Activated naive CD4-positive, alpha-beta T cell (primary cell): Measurements from ENCODE around the gene CNKSR2.

Experiments used
- DNase-seq, 4 experiments: peaks; one replicate each; lab custom pipeline; 2025; lab: John Stamatoyannopoulos, UW

The CNKSR2 gene

GRCh38 chrX:21675931-21676330 is 301.7 kb downstream of the CNKSR2 start:
- no peak for DNase-seq

DNA sequence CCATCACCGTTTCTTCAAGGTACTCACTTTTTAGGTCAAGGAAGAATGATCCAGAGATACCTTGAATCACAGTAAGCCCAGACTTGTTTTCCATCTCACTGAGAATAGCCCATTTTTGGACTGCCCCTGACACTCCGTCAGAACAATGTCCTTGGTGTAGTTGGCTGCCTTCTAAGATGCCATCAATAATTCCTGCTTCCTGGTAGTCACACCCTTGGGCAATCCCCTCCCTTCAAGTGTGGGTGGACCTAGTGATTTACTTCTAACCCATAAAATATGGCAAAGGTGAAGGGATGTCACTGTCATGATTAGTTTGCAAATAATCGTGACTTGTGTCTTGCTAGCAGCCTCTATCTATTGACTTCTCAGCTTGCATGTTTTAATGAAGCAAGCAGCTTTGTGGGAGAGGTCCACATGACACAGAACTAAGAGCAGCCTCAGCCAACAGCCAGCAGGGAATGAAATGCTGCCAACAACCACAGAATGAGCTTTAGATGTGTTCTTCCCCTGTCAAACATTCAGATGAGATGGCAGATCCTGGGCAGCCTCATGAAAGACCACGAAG is 303.9 kb downstream of the CNKSR2 start:
- no peak for DNase-seq

GRCh38 chrX:21683941-21684340 is 309.7 kb downstream of the CNKSR2 start:
- DNase-seq, result no peak

- DNase-seq, result no peak
Measured at GRCh38 chrX:21691512-21692018, 317.3 kb downstream of the CNKSR2 start.

- DNase-seq, result no peak
Measured at GRCh38 chrX:21698272-21698671, 324.1 kb downstream of the CNKSR2 start.

GRCh38 chrX:21699136-21699535 is 324.9 kb downstream of the CNKSR2 start:
- no peak for DNase-seq

GRCh38 chrX:21700275-21700674 is 326.1 kb downstream of the CNKSR2 start:
- DNase-seq, result no peak

DNA sequence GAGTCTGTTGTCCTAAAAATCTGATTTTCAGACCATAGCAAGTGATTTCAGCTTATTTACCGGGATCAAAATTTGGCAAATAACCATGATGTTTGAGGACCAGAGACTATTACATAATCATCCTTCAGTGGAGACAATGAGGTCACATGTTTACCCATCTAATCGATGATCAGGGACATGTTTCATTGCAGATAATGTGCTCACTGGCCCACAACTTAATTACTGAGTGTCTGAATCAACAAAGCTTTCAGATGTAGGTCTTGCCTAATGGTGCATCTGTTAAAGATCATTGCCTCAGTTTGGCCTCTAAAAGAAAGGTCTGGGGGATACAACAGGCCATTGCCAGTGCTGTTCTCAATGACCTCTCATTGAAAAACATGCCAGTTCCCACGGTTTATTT is 326.7 kb downstream of the CNKSR2 start:
- DNase-seq, result no peak

DNA sequence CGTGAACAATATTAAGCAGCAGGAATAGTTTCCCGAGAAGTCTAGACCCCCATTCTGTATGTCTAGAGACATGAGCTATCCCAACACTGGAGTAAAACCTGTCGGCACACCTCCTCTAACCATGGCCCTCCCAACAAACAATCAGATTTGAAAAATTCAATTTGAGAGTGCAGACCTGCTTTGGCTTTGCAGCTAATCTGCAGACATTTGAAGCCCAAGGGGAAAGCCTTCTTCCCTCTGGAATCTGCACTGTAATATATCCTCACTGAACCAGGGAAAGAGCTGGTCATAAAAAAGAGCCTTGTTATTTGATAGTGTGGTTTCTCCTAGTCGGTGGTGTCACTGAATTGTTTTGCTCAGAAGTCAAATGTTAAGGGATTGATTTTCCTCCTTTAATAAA is 328.5 kb downstream of the CNKSR2 start:
- DNase-seq, result no peak
